Coronary artery (tissue), 2 donors: ENCODE results near the gene PRR13.

Experiments used
- DNase-seq: peaks from one replicate; pipeline ENCODE4 v3.0.0-alpha.2; 2017; ENCODE audit warnings: low spot score
- H3K27ac ChIP-seq, 2 donors: fragments of 200-600 bp; sonication (generic); one replicate each; pipeline ENCODE4 v1.5.1; 2016 to 2019
- H3K4me3 ChIP-seq: fragments of 200-600 bp; sonication (generic); 2 replicates; pipeline ENCODE4 v1.5.1; 2016; ENCODE audit warnings: mild to moderate bottlenecking, moderate library complexity
- TF ChIP-seq, protein P1 (sequence below): fragments of 200-600 bp; sonication (generic); IDR thresholded peaks from one replicate; pipeline ENCODE4 v1.5.1; 2019; ENCODE audit warnings: antibody characterized with exemption

PRR13 gene

DNA sequence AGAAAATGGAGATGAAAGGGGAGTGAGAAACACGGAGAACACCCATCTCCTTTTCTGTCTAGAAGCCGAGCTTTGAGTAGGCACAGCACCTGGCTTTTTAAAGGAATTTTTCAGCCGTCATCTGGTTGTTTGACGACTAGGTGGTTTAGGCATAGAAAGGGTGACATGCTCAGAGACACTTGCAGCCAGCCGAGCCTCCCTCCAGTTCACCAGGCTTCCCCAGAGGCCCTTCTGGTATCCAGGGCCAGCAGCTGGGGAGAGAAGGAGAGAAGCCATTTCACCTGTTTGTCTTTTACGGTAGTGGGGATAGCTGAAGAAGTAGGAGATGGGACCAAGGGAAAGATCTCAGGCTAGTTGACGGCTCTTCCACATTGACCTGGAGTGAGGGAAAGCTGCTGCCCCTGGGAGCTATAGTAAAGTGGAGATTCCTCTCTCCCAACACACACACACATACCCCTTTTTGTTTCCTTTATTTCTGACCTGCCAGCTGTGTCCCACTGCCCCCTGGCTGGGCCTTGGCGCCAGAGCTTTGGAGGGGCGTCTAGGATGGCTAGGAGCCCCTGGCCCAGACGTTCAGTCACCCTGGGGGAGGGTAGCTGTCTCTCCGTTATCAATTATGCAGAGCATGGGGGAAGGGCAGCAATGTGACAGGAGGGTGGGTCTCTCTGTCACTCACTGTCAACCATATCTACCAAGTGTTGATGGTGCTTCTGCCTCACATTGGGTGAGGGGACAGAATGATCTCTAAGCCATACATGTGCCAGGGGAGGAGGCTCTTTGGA, 52.3 kb downstream of the PRR13 start:
- no peak for DNase-seq
- Histone ChIP-seq H3K27ac (peak overlapping the region; percentile 53 to 85), H3K4me3 (peak overlapping the region; percentile 77)
- TF ChIP-seq, protein P1, sequence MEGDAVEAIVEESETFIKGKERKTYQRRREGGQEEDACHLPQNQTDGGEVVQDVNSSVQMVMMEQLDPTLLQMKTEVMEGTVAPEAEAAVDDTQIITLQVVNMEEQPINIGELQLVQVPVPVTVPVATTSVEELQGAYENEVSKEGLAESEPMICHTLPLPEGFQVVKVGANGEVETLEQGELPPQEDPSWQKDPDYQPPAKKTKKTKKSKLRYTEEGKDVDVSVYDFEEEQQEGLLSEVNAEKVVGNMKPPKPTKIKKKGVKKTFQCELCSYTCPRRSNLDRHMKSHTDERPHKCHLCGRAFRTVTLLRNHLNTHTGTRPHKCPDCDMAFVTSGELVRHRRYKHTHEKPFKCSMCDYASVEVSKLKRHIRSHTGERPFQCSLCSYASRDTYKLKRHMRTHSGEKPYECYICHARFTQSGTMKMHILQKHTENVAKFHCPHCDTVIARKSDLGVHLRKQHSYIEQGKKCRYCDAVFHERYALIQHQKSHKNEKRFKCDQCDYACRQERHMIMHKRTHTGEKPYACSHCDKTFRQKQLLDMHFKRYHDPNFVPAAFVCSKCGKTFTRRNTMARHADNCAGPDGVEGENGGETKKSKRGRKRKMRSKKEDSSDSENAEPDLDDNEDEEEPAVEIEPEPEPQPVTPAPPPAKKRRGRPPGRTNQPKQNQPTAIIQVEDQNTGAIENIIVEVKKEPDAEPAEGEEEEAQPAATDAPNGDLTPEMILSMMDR, result no peak
